Measurements from ENCODE around the gene RUNX1. TPM values are rescaled to one million over a fixed set of nuclear protein-coding genes. Genes with fewer than 3 reads are reported as not detected.
A peak's percentile ranks its signal among the peaks of the same experiment; 100 is the strongest.

Gene RUNX1
- total and polyA plus RNA-seq, 2 of the 13 experiments (the other 11 are each of a cell fraction or from before 2014, with no cell fraction given) = 5.4 to 6.4 TPM

DNA sequence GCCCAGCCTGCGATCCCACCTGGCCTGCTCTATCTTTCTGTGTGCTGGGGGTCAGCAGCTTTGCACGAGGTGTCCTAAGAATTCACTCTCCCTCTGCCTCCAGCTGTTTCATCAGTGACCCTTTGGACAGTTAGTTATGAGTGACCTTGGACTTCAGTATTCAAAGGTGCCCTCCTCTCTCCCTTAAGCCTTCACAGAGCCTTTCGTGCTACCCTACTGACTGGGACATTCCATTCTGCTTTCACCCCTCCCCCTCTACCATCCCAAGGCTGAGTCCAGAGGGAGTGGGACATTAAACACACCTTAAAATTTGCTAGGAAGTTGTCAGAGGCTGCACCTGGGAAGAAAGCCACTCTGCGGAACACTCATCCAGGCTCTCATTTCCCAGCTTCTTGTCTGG lies 208.4 kb downstream of the RUNX1 start (continued):
- no peak for TF ChIP-seq U2AF2 (IDR thresholded peaks at IDR 0.05; ENCODE audit: low read depth, low read length)
- TF ChIP-seq KDM5A (IDR thresholded peaks at IDR 0.05; ENCODE audit: borderline replicate concordance, low read length) = no peak
- TF ChIP-seq, protein P1, sequence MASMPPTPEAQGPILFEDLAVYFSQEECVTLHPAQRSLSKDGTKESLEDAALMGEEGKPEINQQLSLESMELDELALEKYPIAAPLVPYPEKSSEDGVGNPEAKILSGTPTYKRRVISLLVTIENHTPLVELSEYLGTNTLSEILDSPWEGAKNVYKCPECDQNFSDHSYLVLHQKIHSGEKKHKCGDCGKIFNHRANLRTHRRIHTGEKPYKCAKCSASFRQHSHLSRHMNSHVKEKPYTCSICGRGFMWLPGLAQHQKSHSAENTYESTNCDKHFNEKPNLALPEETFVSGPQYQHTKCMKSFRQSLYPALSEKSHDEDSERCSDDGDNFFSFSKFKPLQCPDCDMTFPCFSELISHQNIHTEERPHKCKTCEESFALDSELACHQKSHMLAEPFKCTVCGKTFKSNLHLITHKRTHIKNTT (CRISPR knock-in tag; IDR thresholded peaks at IDR 0.05) = no peak
- TF ChIP-seq HNF4G (IDR thresholded peaks at IDR 0.05; ENCODE audit: borderline replicate concordance, low read depth, low read length) = 0 out of 2 replicates have a peak, but pooled peaks have one; percentile 5
- no peak for TF ChIP-seq HNF4G (CRISPR knock-in tag; IDR thresholded peaks at IDR 0.05; ENCODE audit: borderline replicate concordance, low read depth)
- TF ChIP-seq SALL1 (CRISPR knock-in tag; IDR thresholded peaks at IDR 0.05) = peak; percentile 41
- TF ChIP-seq HHEX (CRISPR knock-in tag; IDR thresholded peaks at IDR 0.05) = no peak
- TF ChIP-seq, protein P2, sequence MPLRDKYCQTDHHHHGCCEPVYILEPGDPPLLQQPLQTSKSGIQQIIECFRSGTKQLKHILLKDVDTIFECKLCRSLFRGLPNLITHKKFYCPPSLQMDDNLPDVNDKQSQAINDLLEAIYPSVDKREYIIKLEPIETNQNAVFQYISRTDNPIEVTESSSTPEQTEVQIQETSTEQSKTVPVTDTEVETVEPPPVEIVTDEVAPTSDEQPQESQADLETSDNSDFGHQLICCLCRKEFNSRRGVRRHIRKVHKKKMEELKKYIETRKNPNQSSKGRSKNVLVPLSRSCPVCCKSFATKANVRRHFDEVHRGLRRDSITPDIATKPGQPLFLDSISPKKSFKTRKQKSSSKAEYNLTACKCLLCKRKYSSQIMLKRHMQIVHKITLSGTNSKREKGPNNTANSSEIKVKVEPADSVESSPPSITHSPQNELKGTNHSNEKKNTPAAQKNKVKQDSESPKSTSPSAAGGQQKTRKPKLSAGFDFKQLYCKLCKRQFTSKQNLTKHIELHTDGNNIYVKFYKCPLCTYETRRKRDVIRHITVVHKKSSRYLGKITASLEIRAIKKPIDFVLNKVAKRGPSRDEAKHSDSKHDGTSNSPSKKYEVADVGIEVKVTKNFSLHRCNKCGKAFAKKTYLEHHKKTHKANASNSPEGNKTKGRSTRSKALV (CRISPR knock-in tag; IDR thresholded peaks at IDR 0.05) = no peak
- TF ChIP-seq, protein P3, sequence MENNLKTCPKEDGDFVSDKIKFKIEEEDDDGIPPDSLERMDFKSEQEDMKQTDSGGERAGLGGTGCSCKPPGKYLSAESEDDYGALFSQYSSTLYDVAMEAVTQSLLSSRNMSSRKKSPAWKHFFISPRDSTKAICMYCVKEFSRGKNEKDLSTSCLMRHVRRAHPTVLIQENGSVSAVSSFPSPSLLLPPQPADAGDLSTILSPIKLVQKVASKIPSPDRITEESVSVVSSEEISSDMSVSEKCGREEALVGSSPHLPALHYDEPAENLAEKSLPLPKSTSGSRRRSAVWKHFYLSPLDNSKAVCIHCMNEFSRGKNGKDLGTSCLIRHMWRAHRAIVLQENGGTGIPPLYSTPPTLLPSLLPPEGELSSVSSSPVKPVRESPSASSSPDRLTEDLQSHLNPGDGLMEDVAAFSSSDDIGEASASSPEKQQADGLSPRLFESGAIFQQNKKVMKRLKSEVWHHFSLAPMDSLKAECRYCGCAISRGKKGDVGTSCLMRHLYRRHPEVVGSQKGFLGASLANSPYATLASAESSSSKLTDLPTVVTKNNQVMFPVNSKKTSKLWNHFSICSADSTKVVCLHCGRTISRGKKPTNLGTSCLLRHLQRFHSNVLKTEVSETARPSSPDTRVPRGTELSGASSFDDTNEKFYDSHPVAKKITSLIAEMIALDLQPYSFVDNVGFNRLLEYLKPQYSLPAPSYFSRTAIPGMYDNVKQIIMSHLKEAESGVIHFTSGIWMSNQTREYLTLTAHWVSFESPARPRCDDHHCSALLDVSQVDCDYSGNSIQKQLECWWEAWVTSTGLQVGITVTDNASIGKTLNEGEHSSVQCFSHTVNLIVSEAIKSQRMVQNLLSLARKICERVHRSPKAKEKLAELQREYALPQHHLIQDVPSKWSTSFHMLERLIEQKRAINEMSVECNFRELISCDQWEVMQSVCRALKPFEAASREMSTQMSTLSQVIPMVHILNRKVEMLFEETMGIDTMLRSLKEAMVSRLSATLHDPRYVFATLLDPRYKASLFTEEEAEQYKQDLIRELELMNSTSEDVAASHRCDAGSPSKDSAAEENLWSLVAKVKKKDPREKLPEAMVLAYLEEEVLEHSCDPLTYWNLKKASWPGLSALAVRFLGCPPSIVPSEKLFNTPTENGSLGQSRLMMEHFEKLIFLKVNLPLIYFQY (CRISPR knock-in tag; IDR thresholded peaks at IDR 0.05; ENCODE audit: borderline replicate concordance) = no peak
- TF ChIP-seq ZNF780A (CRISPR knock-in tag; IDR thresholded peaks at IDR 0.05) = no peak
- TF ChIP-seq RBFOX2 (IDR thresholded peaks at IDR 0.05; ENCODE audit: low read depth, low read length) = no peak
- TF ChIP-seq, protein P4, sequence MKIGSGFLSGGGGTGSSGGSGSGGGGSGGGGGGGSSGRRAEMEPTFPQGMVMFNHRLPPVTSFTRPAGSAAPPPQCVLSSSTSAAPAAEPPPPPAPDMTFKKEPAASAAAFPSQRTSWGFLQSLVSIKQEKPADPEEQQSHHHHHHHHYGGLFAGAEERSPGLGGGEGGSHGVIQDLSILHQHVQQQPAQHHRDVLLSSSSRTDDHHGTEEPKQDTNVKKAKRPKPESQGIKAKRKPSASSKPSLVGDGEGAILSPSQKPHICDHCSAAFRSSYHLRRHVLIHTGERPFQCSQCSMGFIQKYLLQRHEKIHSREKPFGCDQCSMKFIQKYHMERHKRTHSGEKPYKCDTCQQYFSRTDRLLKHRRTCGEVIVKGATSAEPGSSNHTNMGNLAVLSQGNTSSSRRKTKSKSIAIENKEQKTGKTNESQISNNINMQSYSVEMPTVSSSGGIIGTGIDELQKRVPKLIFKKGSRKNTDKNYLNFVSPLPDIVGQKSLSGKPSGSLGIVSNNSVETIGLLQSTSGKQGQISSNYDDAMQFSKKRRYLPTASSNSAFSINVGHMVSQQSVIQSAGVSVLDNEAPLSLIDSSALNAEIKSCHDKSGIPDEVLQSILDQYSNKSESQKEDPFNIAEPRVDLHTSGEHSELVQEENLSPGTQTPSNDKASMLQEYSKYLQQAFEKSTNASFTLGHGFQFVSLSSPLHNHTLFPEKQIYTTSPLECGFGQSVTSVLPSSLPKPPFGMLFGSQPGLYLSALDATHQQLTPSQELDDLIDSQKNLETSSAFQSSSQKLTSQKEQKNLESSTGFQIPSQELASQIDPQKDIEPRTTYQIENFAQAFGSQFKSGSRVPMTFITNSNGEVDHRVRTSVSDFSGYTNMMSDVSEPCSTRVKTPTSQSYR (CRISPR knock-in tag; IDR thresholded peaks at IDR 0.05; ENCODE audit: borderline replicate concordance) = peak; percentile 70
- TF ChIP-seq, protein P5, sequence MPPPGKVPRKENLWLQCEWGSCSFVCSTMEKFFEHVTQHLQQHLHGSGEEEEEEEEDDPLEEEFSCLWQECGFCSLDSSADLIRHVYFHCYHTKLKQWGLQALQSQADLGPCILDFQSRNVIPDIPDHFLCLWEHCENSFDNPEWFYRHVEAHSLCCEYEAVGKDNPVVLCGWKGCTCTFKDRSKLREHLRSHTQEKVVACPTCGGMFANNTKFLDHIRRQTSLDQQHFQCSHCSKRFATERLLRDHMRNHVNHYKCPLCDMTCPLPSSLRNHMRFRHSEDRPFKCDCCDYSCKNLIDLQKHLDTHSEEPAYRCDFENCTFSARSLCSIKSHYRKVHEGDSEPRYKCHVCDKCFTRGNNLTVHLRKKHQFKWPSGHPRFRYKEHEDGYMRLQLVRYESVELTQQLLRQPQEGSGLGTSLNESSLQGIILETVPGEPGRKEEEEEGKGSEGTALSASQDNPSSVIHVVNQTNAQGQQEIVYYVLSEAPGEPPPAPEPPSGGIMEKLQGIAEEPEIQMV (CRISPR knock-in tag; IDR thresholded peaks at IDR 0.05; ENCODE audit: low read depth) = no peak
- TF ChIP-seq NBN (conservative IDR thresholded peaks at IDR 0.05) = no peak
- TF ChIP-seq, protein P6, sequence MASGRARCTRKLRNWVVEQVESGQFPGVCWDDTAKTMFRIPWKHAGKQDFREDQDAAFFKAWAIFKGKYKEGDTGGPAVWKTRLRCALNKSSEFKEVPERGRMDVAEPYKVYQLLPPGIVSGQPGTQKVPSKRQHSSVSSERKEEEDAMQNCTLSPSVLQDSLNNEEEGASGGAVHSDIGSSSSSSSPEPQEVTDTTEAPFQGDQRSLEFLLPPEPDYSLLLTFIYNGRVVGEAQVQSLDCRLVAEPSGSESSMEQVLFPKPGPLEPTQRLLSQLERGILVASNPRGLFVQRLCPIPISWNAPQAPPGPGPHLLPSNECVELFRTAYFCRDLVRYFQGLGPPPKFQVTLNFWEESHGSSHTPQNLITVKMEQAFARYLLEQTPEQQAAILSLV (CRISPR knock-in tag; IDR thresholded peaks at IDR 0.05; ENCODE audit: borderline replicate concordance) = no peak

Measured in HepG2 (cell line).